SW 1271 (cell line): ENCODE results near the gene BRIP1.

Experiments used
- DNase-seq, 2 experiments: peaks; one replicate each; lab custom pipeline; 2025; lab: John Stamatoyannopoulos, UW

BRIP1 gene

GRCh38 chr17:61757168-61757567 lies 106.2 kb downstream of the BRIP1 start:
- DNase-seq = no peak

- no peak for DNase-seq
These were observed 106.8 kb downstream of the BRIP1 start for GRCh38 chr17:61756561-61756960.

DNA sequence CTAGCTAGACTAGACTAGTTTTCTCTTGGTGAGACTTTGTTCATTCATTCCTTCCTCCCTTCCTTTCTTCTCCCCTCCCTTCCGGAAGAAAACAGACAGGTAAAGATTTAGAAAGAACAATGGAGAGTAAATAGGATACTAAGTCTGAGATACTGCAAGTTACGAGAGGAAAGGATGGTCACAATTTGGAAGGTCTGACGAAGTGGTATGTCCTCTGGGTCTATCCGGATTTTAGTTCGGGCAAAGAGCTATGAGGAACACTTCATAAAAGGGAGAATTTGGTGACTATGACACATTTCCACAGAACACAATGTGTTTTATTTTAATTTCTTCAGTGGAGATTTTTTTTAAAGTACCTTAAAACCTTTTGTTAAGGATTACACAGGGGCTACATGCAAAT lies 107.7 kb downstream of the BRIP1 start:
- no peak for DNase-seq

- no peak for DNase-seq
These were observed 108.2 kb downstream of the BRIP1 start for GRCh38 chr17:61755078-61755477.

GRCh38 chr17:61754124-61754523 lies 109.2 kb downstream of the BRIP1 start:
- no peak for DNase-seq

DNA sequence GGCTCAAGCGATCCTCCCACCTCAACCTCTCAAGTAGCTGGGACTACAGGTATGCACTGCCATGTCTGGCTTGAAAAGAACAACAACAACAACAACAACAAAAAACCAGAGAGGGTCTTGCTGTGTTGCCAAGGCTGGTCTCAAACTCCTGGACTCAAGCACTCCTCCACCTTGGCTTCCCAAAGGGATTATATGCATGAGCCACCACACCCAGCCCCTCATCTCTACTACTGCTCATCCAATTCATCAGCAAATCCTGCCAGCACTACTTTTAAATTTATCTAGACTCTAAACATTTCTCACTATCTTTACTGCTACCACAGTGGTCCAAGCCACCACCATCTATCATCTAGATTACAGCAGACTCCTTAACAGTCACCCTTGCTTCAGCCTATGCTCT lies 109.6 kb downstream of the BRIP1 start:
- no peak for DNase-seq

- DNase-seq = no peak
These were observed 112.7 kb downstream of the BRIP1 start for GRCh38 chr17:61750656-61751055.

DNA sequence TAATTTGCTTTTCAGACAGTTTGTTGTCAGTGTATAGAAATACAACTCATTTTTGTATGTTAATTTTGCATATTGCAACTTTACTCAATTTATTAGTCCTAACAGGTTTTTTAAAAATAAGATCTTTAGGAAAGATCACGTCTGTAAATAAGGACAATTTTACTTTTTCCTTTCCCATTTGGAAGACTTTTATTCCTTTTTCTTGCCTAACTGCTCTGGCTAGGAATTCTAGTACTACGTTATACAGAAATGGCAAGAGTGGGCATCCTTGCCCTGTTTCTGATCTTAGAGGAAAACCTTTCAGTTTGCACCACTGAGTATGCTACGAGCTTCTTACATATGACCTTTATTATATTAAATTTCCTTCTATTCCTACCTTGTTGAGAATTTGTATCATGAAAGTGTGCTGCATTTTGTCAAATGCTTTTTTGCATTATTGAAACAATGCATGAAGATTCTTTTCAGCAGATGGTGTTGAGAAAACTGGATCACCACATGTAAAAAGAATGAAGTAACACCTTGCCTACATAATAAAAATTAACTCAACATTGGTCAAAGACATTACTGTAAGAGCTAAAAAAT lies 113.4 kb downstream of the BRIP1 start:
- DNase-seq = no peak

DNA sequence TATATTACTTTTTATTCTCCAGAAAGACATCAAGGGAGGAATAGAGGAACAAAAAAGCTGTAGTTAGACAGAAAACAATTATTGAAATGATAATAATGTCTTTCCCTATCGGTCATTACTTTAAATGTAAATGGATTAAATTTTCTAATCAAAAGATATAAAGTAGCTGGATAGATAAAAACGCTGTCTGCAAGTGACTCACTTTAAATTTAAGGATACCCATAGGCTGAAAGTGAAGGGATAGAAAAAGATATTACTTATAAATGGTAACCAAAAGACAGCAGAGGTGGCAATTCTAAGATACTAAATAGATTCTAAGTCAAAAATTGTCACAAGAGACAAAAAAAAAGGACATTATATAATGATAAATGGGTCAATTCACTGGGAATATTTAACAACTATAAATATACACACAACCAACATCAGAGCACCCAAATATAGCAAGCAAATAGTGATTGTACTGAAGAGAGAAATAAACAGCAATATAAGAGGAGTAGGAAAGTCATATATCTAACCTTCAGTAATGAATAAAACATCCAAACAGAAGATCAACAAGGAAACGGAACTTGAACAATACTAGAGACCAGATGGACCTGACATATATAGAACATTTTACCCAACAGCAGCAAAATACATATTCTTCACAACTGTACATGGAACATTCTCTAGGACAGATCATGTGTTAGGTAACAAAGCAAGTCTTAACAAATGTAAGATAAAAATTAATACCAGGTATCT lies 116.9 kb downstream of the BRIP1 start:
- DNase-seq = no peak

DNA sequence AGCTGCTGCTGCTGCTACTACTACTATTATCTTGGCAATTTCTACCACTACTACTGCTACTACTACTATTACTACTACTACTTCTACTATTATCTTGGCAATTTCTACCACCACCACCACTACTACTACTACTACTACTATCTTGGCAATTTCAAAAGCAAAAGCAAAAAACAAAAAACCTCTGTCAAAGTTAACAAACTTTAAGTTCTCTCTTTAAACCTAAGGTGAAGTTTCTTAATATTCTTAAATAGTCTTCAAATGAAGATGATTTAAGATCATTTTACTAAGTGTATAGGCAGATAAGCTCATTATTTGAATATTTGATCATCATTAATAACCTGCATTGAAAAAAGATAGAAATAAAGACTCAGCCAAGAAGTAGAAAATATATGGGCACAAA lies 118.5 kb downstream of the BRIP1 start:
- no peak for DNase-seq

DNA sequence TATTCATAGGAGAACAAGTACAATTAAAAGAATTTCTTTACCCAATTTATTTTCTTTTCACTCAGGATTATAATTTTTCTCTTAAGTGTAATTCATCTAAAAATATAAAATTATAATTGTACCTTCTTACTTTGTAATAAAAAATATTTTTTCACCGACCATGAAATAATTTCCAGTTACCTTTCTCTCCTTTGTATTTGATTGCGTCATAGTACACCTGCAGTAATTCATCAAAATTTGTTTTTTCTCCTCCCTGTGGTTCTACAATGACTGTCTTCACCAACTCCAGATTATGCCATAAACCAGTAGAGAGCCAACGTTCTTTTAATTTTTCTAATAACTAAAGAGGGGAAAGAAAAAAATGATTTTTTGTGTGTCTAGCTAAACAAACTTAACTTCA lies 119.1 kb downstream of the BRIP1 start:
- DNase-seq = no peak

DNA sequence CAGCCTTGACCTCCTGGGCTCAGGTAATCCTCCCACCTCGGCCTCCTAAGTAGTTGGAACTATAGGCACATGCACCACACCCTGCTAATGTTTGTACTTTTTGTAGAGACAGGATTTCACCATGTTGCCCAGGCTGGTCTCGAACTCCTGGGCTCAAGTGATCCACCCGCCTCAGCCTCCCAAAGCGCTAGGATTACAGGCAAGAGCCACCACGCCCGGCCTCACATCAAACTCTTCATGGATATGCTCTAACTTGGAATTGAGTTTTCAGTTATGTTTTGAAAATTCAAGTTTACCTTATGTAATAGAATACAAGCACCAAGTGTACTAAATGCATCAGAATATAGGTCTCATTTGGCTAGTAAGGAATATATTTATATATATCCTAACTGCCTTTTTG lies 119.6 kb downstream of the BRIP1 start:
- DNase-seq = no peak

DNA sequence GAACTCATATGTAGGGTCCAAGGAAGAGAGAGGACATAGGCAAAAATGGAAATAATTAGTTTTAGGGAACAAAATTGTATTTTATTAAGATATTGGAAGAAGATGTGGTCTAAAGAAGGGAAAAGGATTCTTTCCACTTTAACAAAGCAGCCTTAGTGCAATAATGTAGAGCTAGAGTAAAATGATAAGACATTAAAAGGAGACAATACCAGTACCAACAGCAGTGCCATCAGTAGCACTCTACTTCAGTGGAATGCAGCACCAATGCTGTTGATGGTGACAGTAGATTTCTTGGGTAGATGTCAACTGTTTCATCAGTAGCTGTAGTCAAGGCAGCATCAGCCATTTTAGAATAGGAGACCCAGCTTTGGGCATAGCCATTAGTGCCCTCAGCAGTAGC lies 124.3 kb downstream of the BRIP1 start:
- DNase-seq = no peak

DNA sequence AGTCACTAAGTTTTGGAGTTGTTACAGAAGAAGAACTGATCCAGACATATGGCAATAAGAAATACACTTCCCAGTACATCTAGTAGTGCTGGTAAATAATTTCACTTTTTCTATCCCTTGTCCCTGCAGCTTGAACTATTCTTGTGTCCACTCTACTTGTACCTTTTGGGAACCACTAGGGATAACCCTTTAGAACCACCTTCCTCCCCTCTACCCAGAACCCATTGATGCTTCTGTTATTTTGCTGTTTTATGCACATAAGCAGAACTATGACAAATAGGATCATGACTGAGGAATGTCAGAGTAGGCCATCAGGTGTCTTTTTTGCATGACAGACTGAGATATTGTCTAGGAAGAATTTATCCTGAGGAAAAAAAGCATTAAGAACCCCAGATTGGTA lies 125.1 kb downstream of the BRIP1 start:
- no peak for DNase-seq

DNA sequence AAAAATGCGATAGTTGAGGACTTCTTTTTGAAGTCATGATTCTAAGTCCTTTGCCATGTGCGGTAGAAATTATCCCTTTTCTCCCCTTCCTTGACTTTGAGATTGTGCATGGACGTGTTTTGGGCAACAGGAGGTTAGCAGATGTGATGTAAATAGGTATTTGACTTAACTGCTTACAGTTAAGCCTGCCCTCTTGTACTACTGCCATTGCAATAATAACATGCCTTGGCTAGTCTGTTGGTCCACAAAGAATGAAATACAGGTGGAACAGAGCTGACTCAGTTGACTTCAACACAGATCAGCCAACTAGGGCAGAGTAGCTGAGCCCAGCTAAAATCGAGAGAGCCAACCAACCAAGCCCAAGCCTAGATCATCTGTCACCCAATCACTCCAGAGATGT lies 125.5 kb downstream of the BRIP1 start:
- DNase-seq = no peak

- DNase-seq = no peak
These were observed 126.9 kb downstream of the BRIP1 start for GRCh38 chr17:61736438-61736837.

GRCh38 chr17:61735807-61736206 lies 127.5 kb downstream of the BRIP1 start:
- no peak for DNase-seq

DNA sequence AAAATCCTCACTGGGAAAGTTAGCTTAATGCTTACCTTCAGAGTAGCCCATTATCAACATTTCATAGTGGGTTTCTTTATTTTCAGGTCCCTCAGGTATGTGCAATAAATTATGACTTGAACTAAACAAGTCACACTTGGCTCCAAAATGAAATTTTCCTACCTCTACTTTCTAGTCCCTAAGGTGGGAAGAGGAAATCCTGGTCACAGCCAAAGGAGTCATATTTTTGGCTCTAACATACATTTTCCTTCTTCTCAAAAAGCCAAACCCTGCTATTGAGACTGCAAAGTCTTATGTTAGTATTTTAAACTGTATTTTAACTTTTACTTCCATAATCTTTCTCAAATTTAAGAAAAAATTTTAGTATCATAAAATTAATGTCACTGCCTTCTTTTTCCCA lies 128.9 kb downstream of the BRIP1 start:
- no peak for DNase-seq

GRCh38 chr17:61734012-61734411 lies 129.3 kb downstream of the BRIP1 start:
- no peak for DNase-seq

- DNase-seq = no peak
These were observed 130.3 kb downstream of the BRIP1 start for GRCh38 chr17:61733021-61733420.

DNA sequence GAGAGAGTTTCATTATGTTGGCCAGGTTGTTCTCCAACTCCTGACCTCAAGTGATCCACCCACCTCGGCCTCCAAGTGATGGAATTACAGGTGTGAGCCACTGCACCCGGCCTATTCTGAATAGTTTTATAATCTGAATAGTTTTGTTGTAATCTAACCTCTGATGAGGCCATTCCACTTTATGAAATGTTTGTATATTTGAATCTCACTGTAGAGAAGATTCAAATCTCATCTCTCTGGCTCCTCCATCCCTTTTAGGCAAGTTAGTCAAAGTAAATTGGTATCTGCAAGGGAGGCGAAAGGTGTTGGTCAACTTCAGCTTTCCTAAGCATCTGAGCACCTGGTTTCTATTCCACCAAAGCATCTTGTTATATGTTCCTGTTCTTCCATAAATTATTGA lies 131.2 kb downstream of the BRIP1 start:
- no peak for DNase-seq

DNA sequence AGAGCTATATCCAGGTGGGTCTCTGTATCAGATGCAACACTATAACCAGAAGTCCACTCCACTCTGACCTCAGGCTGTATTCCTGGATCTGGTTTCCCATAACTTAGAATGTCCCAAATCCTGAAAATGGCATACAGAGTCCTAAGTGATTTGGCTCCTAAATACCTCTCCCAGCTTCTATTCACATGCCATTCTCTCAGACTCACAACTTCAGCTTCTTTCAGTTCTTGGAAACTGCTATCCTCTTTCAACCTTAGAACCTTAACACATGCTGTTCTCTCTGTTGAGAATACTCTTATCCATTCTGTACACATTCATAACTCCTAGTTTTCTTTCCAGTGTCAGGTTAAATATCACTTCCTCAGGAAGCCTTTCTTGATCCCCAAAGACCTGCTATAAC lies 132.0 kb downstream of the BRIP1 start:
- DNase-seq = no peak

DNA sequence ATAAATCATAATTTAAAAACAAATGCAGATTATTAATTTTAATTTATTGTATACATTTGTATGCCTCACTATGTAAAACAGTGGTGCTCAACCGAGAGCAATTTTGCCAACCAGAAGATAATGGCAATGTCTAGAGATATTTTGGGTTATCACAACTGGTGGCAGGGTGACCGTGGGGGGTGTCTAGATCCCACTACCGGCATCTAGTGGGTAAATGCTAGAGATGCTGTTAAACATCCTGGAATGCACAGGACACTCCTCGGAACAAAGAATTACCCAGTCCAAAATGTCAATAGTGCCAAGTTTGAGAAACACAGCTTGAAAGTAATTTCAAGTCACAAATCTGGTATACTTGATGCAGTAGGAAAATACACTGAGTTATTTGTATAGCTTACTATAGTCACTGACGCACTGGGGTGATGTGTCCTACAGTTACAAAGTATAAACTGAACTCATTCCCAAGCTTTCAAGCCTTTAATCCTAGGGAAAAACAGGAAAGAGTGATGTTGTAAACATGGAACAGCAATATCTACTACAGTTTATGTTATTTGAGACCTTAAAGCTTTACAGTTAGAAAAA lies 133.5 kb downstream of the BRIP1 start:
- DNase-seq = no peak
